GM21526 (cell line): ENCODE data around the gene BTN2A1.
"Not testable (repeated sequence)": the region's sequence is repeated elsewhere in the genome, so short reads cannot be mapped to it uniquely, and the experiment has no call there.

Experiments
- ATAC-seq: cut with Tn5 transposase; IDR thresholded peaks from one replicate; pipeline ENCODE4 v1.9.1; 2021; ENCODE audit warnings: moderate library complexity; ENCODE audit not compliant: unreplicated experiment, low FRiP score

Gene BTN2A1

DNA sequence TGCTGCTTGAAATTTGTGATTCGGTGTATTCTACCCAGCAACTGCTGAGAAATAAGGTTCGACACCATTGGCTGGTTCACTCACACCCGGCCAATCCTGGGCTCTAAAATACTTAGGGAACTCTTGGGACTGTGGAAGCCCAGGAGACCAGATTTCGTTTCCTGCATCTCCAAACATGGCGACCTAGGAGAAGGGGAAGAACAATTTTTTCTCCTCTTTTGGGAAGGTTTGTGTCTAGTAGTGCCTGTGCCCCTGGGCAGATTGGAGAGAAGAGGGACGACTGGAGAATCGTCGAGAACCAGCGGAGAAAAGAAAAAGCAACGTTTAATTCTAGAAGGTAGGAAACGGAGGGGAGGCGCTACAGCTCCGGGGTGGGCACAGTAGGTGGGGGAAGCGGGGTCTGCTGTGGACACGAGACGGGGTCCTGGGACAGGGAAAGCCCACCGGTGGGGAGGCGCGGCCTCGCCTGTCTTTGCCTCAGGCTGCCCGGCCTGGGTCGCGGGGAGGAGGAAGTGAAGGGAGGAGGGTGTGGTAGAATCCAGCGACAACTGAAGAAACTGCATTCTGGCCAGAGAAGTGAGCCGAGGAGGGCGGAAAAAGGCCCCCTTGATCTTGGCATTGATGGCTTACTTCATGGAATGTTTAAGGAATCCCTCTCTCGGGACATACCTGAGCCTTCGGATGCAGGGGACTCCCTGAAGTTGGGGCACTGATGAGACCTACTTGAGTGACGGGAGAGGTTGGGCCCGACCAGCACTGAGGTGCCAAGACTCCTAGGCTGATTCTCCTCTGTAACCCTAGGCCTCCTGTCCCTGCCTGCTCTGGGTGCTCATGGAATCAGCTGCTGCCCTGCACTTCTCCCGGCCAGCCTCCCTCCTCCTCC, at the start of gene BTN2A1:
Gene BTN2A1, plus strand, starts transcription at position 150 of the 883 bp plus-strand sequence. Its CDS starts 682 bp downstream, at position 832.
- peak; percentile 92 for ATAC-seq

DNA sequence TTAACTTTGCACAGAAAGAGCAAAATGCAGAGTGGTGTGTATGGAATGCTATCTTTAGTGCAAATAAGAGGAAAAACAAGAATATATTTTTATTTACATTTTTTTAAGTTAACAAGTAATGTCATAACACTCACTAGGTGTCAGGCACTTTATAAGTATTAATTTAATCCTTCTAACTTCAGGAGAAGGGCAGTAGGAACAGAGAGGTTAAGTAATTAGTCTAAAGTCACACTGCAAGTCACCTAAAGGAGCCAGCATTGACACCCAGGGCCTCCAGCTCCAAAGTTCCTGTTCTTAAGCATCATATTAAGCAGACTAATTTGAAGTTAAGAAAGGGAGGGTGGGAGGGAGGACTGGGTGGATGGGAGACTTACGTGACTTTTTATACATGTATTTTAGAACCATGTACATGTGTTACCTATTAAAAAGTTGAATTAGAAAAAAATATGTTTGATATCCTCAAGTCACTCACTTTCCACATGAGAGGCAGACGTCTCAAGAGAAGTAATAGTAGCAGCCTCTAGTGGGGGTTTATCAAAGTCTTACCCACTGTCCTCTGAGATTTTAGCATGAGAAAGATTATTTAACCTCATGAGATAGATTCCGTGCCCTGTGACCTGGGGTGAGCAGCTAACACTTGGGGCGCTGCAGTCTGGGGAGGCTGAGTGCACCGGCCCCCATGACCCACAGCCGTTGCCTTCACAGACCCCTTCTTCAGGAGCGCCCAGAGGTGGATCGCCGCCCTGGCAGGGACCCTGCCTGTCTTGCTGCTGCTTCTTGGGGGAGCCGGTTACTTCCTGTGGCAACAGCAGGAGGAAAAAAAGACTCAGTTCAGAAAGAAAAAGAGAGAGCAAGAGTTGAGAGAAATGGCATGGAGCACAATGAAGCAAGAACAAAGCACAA, 48.7 kb upstream of the BTN2A1 start:
- no peak for ATAC-seq

DNA sequence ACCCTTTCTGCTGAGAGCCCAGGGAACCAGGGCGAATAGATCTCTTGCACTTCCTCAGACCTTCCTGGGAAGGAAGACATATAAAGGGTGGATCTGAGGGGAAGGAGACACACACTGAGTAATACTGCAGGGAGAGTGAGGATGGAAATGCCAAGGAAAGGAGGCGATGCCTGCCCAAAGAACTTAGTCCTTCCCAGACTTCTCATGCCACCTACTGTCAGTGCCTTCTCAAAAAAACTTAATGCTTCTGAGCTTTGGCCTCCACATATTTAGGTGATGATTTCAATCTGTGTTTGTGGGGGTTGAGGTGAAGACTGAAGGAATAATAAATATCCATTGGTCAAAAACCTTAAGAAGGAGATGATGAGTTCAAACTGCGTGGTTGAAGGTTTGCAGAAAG, 46.0 kb upstream of the BTN2A1 start:
- ATAC-seq, result no peak

DNA sequence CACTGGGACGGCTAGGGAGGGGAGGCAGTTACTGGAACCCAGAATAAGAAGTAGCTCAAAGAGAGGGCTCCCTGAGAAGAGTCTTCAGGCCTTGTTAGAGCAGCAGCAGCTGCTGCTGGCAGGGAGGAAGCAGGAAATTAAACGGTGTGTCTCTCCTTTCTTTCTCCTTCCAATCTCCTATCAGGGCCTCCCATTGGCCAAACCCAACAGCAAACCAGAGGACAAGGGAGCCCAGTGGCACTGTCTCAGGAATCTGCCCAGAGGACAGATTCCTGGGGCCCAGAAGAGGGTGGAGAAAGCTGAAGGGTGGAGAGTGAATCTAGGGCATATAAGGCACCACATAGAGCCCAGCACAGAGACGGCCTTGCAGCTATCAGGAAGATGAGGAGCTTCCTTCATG, 45.5 kb upstream of the BTN2A1 start:
- no peak for ATAC-seq

DNA sequence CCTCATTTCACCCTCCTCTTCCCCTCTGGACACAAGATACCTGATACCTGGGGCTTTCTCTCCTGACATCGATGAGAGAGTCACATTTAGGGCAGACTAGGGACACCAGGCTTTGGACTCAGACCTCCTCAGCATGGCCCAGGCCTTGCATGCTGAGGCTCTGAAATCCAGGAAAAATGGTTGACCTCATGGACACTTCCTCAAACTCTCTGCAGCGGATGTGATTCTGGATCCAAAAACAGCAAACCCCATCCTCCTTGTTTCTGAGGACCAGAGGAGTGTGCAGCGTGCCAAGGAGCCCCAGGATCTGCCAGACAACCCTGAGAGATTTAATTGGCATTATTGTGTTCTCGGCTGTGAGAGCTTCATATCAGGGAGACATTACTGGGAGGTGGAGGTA, 44.8 kb upstream of the BTN2A1 start:
- no peak for ATAC-seq

DNA sequence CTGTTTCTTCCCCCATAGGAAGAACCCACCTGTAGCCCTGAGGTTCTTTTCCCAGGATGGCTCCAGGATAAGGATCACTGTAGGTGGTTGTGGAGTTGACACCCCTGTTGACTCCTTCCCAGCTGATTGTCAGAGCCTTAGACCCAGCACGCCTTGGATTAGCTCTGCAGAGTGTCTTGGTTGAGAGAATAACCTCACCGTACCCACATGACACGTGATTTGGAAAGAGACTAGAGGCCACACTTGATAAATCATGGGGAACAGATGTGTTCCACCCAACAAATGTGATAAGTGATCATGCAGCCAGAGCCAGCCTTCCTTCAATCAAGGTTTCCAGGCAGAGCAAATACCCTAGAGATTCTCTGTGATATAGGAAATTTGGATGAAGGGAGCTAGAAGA, 43.5 kb upstream of the BTN2A1 start:
- ATAC-seq, result no peak

DNA sequence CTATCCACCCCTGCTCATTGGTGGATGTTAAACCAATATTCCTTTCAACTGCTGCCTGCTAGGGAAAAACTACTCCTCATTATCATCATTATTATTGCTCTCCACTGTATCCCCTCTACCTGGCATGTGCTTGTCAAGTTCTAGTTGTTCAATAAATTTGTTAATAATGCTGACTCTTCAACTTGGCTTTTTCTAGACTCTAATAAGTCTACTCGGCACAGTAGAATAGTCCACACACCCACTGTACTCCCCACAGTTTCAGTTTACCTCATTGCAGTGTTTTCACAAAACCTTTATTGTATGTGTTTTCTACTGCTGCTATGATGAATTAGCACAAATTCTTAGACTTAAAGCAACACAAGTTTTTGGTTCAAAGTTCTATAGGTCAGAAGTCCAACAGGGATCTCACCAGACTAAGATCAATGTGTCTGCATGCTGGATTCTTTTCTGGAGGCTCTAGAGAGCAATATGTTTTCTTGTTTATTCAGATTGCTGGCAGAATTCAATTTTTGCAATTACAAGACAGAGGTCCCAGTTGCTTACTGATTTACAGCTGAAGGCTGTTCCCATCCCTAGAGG, 42.6 kb upstream of the BTN2A1 start:
- ATAC-seq, result no peak

DNA sequence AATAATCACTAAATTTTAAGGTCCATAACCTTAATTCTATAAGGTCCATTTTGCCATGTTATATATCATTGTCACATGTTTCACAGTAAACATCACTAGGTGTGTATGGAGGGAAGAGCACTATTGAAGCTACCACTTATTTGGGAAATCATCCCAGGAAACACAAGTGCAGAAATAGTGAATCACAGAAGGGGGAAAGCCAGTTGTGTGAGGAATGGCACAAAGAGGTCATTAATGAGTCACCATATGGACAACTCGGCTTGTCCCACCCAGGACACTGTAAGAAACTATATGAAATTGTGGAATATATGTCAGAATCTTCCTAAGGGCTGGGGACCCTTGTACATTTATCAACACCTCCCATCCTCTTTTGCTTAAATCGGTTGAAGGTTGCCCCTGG, 42.0 kb upstream of the BTN2A1 start:
- ATAC-seq, result no peak

DNA sequence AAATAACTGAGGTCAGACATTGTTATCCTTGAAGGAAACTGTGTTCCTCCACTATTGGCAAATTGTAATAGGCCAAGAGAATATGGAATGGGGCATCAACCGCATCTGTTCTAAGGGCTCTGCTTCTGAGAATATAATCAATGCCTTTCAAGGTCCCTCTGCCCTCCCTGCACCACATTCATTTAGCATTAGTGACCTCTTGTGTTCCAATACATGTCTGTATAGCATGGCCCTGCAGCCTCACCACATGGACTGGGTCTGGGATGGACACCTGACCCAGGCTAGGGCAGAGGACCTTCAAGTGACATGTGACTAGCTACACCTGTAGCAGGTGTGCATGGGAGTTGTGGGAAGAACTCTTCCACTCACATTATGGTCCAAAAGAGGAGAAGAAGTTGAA, 41.5 kb upstream of the BTN2A1 start:
- no peak for ATAC-seq

DNA sequence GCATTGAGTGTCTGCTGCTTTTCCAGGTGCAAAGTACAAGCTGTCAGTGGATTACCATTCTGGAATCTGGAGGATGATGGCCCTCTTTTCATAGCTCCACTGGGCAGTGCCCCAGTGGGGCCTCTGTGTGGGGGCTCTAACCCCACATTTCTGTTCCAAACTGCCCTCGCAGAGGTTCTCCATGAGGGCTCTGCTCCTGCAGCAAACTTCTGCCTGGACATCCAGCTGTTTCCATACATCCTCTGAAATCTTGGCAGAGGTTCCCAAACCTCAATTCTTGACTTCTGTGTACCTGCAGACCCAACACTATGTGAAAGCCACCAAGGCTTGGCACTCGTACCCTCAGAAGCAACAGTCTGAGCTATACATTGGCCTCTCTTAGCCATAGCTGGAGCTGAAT, 39.7 kb upstream of the BTN2A1 start:
- not testable (repeated sequence) for ATAC-seq

DNA sequence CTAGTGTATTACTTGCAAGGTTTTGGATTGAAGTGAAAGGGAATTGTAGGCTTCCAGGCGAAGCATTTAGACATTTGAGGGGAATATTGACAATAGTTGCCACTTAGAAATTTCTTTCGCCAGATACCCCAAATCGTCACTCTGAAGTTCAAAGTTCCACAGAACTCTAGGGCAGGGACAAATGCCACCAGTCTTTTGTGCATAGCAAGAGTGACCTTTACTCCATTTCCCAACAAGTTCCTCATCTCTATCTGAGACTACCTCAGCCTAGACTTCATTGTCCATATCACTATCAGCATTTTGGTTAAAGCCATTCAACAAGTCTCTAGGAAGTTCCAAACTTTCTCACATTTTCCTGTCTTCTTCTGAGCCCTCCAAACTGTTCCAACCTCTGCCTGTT, 39.0 kb upstream of the BTN2A1 start:
- not testable (repeated sequence) for ATAC-seq

DNA sequence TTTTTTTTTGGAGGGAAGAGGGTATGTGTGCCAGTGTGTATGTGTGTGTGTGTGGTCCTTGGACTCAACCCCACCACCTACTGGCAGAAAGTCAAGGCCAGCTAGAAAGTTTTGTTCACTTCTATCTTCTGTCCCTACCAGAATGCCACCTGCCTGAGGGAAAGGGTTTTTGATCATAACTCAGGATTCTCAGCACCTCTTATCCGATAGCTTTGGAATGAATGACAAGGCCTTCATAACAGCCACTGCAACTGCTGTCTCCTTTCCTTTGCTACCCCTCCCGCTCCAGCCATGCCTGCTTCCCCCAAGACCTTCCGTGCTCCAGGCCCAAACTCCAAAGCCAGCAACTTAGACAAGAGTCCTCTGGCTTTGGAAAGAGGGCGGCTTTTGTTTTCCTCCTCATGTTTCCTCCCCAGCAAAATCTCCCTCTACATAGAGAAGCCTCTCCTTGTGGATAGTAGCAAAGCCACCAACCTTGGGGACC, 37.0 kb upstream of the BTN2A1 start:
- ATAC-seq, result no peak

DNA sequence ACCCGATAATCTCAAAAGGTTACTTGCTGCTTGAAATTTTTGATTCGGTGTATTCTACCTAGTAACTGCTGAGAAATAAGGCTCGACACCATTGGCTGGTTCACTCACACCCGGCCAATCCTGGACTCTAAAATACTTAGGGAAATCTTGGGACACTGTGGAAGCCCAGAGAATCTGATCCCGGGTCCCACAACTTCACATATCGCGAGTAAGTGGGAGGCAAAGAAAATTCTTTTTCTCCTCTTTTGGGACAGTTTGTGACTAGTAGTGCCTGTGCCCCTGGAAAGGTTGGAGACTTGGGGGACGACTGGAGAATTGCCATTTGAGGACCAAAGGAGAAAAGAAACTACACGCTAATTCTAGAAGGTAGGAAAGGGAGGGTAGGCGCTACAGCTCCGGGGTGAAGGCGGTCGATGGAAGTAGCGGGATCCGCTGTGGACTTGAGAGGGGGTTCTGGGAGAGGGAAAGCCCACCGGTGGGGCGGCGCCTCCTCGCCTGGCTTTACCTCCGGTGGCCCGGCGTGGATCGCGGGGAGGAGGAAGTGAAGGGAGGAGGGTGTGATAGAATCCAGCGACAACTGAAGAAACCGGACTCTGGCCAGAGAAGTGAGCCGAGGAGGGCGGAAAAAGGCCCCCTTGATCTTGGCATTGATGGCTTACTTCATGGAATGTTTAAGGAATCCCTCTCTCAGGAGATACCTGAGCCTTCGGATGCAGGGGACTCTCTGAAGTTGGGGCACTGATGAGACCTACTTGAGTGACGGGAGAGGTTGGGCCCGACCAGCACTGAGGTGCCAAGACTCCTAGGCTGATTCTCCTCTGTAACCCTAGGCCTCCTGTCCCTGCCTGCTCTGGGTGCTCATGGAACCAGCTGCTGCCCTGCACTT, 36.3 kb upstream of the BTN2A1 start:
- ATAC-seq, result peak; percentile 83

DNA sequence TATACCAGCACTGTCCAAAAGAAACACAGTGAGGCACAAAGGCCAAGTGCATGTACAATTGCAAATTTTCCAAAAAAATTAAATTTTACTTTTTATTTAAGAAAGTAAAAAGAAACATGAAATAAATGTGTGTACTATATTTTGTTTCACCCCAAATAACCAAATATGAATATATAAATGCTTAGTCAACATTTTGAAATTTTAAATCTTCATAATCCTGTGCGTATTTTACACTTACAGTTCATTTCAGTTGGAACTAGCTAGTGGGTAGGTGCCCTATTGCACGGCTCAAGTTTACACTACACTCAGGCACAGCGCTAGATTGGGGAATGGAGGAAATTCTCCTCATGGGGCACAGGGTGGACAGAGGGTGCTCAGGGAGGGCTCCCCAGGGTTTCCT, 35.4 kb upstream of the BTN2A1 start:
- no peak for ATAC-seq

DNA sequence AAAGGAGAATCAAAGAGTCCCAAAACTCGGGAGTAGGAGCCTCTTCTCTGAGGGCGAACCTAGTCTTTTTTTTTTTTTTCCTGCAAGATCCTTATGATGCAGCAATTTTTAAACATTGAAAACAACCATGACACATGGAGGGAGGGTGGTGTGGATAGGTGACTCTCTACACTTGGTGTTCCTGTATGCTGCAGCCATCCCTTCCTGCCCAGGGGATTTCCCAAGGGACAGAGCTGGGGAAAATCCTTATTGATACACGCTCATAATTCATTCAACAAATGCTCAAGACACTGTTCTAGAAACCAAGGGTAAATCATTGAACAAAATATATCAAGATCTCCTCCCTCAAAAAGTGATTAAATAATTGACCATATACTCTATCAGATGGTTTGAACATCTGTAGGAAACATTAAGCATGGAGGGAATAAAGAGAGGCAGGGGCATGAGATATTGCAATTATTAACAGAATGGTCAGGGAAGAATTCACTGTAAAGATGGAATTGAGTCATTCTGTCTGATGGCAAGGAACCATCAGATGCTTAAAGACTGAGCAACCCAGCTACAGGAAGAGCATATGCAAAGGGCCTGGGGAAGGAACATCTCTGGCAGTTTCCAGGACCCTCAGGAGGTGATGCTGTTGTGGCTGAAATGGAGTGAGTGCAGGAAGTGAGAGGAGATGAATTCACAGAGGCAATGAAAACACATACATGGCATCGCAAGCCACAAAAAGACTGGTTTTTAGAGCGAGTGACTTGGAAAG, 30.9 kb upstream of the BTN2A1 start:
- no peak for ATAC-seq

DNA sequence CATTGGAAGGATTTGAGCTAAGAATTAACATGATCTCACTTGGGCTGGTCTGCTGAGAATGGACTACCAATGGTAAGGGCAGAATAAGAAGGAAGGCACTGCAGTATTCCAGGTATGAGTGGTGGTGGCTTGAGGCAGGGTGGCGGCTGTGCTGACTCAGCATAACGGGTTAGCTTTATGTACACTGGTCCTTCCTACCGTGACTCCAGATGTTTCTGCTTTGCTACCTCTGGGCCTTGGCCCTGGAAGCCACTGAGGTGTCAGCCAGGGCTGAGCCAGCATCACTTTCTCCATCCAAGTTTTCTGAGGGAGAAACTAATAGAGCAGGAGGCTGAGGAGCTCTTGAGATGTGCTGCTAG, 30.3 kb upstream of the BTN2A1 start:
- ATAC-seq, result no peak

DNA sequence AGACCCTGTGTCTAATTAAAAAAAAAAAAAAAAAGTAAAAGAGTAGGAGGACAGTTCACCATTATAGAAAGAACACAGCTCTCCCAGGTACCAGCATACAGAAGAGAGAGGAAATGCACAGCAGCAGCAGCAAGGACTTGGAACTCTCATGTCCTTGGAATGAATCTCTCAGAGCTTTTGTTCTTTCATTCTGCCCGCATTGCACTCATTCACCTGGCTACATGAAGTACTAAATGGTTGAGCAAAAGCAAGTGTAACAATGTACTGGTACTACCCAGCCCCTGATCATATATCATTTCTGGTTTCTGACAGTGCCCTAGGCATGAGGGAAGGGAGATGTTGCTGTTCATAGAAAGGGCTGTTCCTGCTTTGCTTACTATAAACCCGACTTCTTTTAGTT, 29.5 kb upstream of the BTN2A1 start:
- no peak for ATAC-seq

DNA sequence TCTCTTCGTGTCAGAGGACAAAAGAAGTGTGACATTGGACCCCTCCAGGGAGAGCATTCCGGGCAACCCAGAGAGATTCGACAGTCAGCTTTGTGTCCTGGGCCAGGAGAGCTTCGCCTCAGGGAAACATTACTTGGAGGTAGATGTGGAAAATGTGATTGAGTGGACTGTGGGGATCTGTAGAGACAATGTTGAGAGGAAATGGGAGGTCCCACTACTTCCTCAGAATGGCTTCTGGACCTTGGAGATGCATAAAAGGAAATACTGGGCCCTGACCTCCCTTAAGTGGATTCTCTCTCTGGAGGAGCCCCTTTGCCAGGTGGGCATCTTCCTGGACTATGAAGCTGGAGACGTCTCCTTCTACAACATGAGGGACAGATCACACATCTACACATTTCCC, 27.0 kb upstream of the BTN2A1 start:
- ATAC-seq, result no peak
